Activated CD4-positive, alpha-beta memory T cell treated with anti-CD3 and anti-CD28 coated beads, Interleukin-2, amount 10 ng/mL, durations not matched to agents 7 days and 5 days (primary cell): ENCODE results near the gene ABCG2. TPM values are rescaled to one million over a fixed set of nuclear protein-coding genes. Genes with fewer than 3 reads are reported as not detected.
"Not testable (repeated sequence)": the region's sequence is repeated elsewhere in the genome, so short reads cannot be mapped to it uniquely, and the experiment has no call there.

ENCODE experiments used
- CTCF ChIA-PET: fragments of 350-600 bp; sonication (Branson Sonifier 250); formaldehyde crosslinking; loops from one replicate; lab custom pipeline; 2021; ENCODE audit warnings: antibody characterized with exemption, inconsistent platforms; lab: Charles Lee
- POLR2A ChIA-PET: fragments of 350-600 bp; sonication (Branson Sonifier 250); formaldehyde crosslinking; loops from one replicate; lab custom pipeline; 2021; ENCODE audit warnings: antibody characterized with exemption; lab: Charles Lee
- DNase-seq: peaks from one replicate; pipeline ENCODE4 v3.0.0-alpha.2; 2020
- H3K27ac Mint-ChIP-seq: one replicate; pipeline ENCODE4 v1.8.0; 2021; ENCODE audit warnings: mild to moderate bottlenecking, mixed read lengths
- H3K27me3 Mint-ChIP-seq: one replicate; pipeline ENCODE4 v1.8.0; 2021; ENCODE audit warnings: mixed read lengths
- H3K36me3 Mint-ChIP-seq: one replicate; pipeline ENCODE4 v1.8.0; 2021; ENCODE audit warnings: low read depth, mixed read lengths
- H3K4me1 Mint-ChIP-seq: one replicate; pipeline ENCODE4 v1.8.0; 2021; ENCODE audit warnings: mixed read lengths
- H3K4me3 Mint-ChIP-seq: one replicate; pipeline ENCODE4 v1.8.0; 2021; ENCODE audit warnings: mild to moderate bottlenecking, mixed read lengths
- H3K9me3 Mint-ChIP-seq: one replicate; pipeline ENCODE4 v1.8.0; 2021; ENCODE audit warnings: mixed read lengths
- total RNA-seq, 2 experiments: library from RNA; stranded (reverse); gene quantifications; one replicate each; pipeline ENCODE4 v1.2.3, GENCODE V29; 2021

ABCG2 gene
- total RNA-seq, 2 experiments from 2014 or later: 1.0 to 1.2 TPM

DNA sequence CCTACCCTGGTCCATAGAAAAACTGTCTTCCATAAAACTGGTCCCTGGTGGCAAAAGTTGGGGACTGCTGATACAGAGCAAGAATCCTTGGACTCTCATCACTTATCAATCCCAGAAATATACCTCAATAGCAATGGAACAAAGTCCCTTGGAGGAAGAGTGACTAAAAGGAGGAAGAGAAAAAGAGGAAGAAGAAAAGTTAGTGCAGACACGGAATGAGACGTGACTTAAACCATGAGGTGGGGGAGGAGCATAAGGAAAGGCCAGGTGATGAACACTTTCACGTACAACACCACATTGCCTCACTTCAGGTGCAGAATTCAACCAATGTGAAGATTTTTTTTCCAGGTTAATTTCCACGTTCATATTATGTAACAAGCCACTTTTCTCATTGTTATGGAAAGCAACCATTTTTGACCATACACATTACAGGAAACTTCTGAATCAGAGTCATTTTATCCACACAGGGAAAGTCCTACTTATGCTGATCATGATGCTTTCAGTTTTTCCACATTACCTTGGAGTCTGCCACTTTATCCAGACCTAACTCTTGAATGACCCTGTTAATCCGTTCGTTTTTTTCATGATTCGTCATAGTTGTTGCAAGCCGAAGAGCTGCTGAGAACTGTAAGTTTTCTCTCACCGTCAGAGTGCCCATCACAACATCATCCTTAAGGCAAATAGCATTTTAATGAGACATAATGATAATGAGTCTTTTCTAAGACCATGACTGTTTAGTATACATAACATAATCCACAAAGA lies 27.7 kb downstream of the ABCG2 start:
- CTCF ChIA-PET: no interaction called here
- no peak overlapping the region for H3K4me3 Mint-ChIP-seq
- POLR2A ChIA-PET: no interaction called here
- H3K9me3 Mint-ChIP-seq: no peaks in the 10 kb centered on the region
- H3K36me3 Mint-ChIP-seq: no peaks in the 10 kb centered on the region
- H3K27ac Mint-ChIP-seq: no peak overlapping the region
- H3K27me3 Mint-ChIP-seq: no peaks in the 10 kb centered on the region
- H3K4me1 Mint-ChIP-seq: no peaks in the 10 kb centered on the region
- DNase-seq: no peak

DNA sequence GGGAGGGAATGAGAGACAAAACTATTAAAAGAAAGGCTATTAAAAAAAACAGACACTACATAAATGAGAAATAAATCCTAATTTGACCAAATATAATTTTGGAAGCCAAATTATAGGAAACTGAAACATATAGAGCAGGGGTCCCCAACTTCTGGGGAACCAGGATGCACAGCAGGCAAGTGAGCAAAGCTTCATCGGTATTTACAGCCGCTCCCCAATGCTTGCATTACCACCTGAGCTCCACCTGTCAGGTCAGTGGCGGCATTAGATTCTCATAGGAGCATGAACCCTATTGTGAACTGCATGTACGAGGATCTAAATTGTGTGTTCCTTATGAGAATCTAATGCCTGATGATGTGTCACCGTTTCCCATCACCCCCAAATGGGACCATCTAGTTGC lies 28.4 kb downstream of the ABCG2 start:
- Mint-ChIP-seq H3K9me3 (no peaks in the 10 kb centered on the region), H3K27me3 (no peaks in the 10 kb centered on the region), H3K4me1 (no peaks in the 10 kb centered on the region), H3K4me3 (no peak overlapping the region), H3K36me3 (no peaks in the 10 kb centered on the region), H3K27ac (no peak overlapping the region)
- POLR2A ChIA-PET: no interaction called here
- CTCF ChIA-PET: no interaction called here
- DNase-seq: no peak

DNA sequence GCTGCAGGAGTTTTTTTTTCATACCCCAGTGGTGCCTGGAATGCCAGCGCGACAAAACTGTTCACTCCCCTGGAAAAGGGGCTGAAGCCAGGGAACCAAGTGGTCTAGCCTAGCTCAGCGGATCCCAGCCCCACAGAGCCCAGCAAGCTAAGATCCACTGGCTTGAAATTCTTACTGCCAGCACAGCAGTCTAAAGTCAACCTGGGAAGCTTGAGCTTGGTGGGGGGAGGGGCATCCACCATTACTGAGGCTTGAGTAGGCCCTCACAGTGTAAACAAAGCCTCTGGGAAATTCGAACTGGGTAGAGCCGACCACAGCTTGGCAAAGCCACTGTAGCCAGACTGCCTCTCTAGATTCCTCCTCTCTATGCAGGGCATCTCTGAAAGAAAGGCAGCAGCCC lies 36.2 kb downstream of the ABCG2 start:
- H3K4me3 Mint-ChIP-seq, POLR2A ChIA-PET, H3K27me3 Mint-ChIP-seq, DNase-seq, H3K4me1 Mint-ChIP-seq, H3K27ac Mint-ChIP-seq: not testable (repeated sequence)
- Mint-ChIP-seq H3K36me3 (peaks cover 15% of the 10 kb centered on the region), H3K9me3 (peaks cover 17% of the 10 kb centered on the region)
- CTCF ChIA-PET: interaction anchor here (1.2 kb wide), 1 partner anchor 86 kb away, joined by 3 read pairs; no protein-coding TSS in a partner anchor

GRCh38 chr4:88119943-88120342 lies 38.5 kb downstream of the ABCG2 start:
- peaks cover 17% of the 10 kb centered on the region for H3K9me3 Mint-ChIP-seq
- POLR2A ChIA-PET: no interaction called here

GRCh38 chr4:88115587-88115986 lies 42.9 kb downstream of the ABCG2 start:
- Mint-ChIP-seq H3K4me1 (no peaks in the 10 kb centered on the region), H3K4me3 (no peak overlapping the region), H3K9me3 (peaks cover 12% of the 10 kb centered on the region), H3K36me3 (peaks cover 10% of the 10 kb centered on the region), H3K27ac (no peak overlapping the region), H3K27me3 (no peaks in the 10 kb centered on the region)
- ChIA-PET CTCF (interaction anchor here (0.6 kb wide), 1 partner anchor 451 kb away, joined by 3 read pairs; no protein-coding TSS in a partner anchor), POLR2A (no interaction called here)
- no peak for DNase-seq

More at GRCh38 chr4:88119943-88120342, 38.5 kb downstream of the ABCG2 start:
- no peak overlapping the region for H3K4me3 Mint-ChIP-seq
- no peaks in the 10 kb centered on the region for H3K4me1 Mint-ChIP-seq
- no peak for DNase-seq
- no peak overlapping the region for H3K27ac Mint-ChIP-seq
- H3K27me3 Mint-ChIP-seq: no peaks in the 10 kb centered on the region
- CTCF ChIA-PET: no interaction called here
- H3K36me3 Mint-ChIP-seq: peaks cover 15% of the 10 kb centered on the region

DNA sequence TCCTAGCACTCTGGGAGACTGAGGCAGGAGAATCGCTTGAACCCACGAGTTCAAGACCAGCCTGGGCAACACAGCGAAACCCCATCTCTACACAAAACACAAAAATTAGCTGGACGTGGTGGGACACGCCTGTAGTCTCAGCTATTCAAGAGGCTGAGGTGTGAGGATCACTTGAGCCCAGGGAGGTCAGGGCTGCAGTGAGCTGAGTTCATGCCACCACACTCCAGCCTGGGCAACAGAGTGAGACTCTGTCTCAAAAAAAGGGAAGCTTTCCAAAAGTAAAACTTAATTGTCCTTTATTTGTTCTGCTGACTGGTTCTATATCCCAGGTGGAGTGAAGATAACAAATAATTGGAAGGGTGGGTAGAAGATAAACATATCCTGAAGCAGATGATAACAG lies 45.6 kb downstream of the ABCG2 start:
- ChIA-PET CTCF (interaction anchor here (0.7 kb wide), 1 partner anchor 1428 kb away, joined by 3 read pairs; no protein-coding TSS in a partner anchor), POLR2A (no interaction called here)
- H3K4me1 Mint-ChIP-seq: no peaks in the 10 kb centered on the region
- no peak overlapping the region for H3K4me3 Mint-ChIP-seq
- no peaks in the 10 kb centered on the region for H3K9me3 Mint-ChIP-seq
- no peak for DNase-seq
- H3K27ac Mint-ChIP-seq: no peak overlapping the region
- no peaks in the 10 kb centered on the region for H3K36me3 Mint-ChIP-seq
- no peaks in the 10 kb centered on the region for H3K27me3 Mint-ChIP-seq

GRCh38 chr4:88110826-88111225 lies 47.6 kb downstream of the ABCG2 start:
- no peaks in the 10 kb centered on the region for H3K27me3 Mint-ChIP-seq
- no peaks in the 10 kb centered on the region for H3K9me3 Mint-ChIP-seq
- ChIA-PET CTCF (no interaction called here), POLR2A (no interaction called here)
- H3K36me3 Mint-ChIP-seq: no peaks in the 10 kb centered on the region
- DNase-seq: no peak
- no peaks in the 10 kb centered on the region for H3K4me1 Mint-ChIP-seq
- no peak overlapping the region for H3K4me3 Mint-ChIP-seq
- H3K27ac Mint-ChIP-seq: no peak overlapping the region

DNA sequence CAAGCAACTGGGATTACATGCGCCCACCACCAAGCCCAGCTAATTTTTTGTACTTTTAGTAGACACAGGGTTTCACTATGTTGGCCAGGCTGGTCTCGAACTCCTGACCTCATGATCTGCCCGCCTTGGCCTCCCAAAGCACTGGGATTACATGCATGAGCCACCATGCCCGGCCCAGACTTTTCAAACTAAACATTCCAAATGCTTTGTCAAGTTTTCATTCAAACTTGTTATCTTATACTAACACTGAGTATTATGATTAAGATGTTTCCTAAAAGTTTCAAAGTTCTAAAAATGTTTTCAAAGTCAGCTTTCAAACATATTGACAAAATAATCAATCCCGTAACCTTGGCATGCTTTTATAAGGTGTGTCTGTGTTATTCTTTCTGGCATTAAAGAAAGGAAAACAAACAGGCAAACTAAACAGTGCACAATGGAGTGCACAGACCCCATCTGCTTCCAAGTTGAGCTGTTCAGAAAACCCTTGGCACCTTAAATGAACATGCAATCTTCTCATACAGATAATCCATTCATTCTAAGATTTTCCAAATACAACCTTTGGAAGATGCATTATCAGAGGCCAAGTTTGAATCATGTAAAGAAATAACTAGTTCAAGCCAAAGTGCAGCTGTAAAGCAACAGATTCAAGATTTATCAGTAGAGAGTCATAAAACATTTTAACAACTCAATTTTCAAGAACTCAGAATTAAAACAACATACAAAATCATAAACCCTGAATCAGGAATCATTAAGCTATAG lies 49.1 kb downstream of the ABCG2 start:
- CTCF ChIA-PET: no interaction called here
- H3K4me3 Mint-ChIP-seq: no peak overlapping the region

DNA sequence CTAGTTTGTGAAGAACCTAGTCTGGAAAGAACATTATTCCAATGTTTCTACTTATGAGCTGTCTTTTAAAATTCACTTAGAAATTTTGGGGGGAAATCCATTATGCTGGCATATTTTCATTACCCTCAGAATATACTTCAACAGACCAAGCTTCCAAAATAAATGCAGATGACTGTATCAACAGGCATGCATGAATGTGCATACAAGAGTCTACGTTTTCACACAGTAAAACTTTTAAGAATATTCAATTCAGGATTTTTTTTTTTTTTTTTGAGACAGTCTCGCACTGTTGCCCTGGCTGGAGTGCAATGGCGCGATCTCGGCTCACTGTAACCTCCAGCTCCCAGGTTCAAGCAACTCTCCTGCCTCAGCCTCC lies 49.7 kb downstream of the ABCG2 start:
- Mint-ChIP-seq H3K36me3 (no peaks in the 10 kb centered on the region), H3K27ac (no peak overlapping the region), H3K4me3 (no peak overlapping the region), H3K4me1 (no peaks in the 10 kb centered on the region), H3K27me3 (peaks cover 3% of the 10 kb centered on the region), H3K9me3 (no peaks in the 10 kb centered on the region)
- DNase-seq: no peak
- POLR2A ChIA-PET: no interaction called here
- CTCF ChIA-PET: no interaction called here

More for the DNA sequence above, 49.1 kb downstream of the ABCG2 start:
- H3K27me3 Mint-ChIP-seq: peaks cover 3% of the 10 kb centered on the region
- no peaks in the 10 kb centered on the region for H3K36me3 Mint-ChIP-seq
- H3K4me1 Mint-ChIP-seq: no peaks in the 10 kb centered on the region
- POLR2A ChIA-PET: no interaction called here
- DNase-seq: no peak
- H3K9me3 Mint-ChIP-seq: no peaks in the 10 kb centered on the region
- H3K27ac Mint-ChIP-seq: no peak overlapping the region

GRCh38 chr4:88108108-88108465 lies 50.4 kb downstream of the ABCG2 start:
- H3K4me3 Mint-ChIP-seq, DNase-seq, H3K9me3 Mint-ChIP-seq, H3K36me3 Mint-ChIP-seq, H3K27me3 Mint-ChIP-seq, POLR2A ChIA-PET, H3K4me1 Mint-ChIP-seq, H3K27ac Mint-ChIP-seq, CTCF ChIA-PET: not testable (repeated sequence)

- Mint-ChIP-seq H3K27me3 (peaks cover 3% of the 10 kb centered on the region), H3K36me3 (no peaks in the 10 kb centered on the region), H3K9me3 (no peaks in the 10 kb centered on the region), H3K4me1 (no peaks in the 10 kb centered on the region), H3K4me3 (no peak overlapping the region), H3K27ac (no peak overlapping the region)
- CTCF ChIA-PET: no interaction called here
- no peak for DNase-seq
- POLR2A ChIA-PET: no interaction called here
These were observed 50.9 kb downstream of the ABCG2 start for GRCh38 chr4:88107406-88108107.

DNA sequence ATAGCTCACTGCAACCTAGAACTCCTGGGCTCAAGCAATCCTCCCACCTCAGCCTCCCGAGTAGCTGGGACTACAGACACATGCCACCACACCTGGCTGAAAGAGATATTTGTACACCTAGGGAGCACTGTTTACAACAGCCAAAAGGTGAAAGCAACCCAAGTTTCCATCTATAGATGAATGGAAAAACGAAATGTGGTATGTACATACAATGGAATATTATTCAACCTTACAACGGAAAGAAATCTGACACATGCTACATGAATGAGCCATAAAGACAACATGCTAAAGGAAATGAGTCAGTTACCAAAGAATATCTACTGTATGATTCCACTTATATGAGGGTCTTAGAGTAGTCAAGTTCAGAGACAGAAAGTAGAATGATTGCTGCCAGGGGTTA lies 52.2 kb downstream of the ABCG2 start:
- Mint-ChIP-seq H3K36me3 (no peaks in the 10 kb centered on the region), H3K27me3 (peaks cover 3% of the 10 kb centered on the region), H3K9me3 (no peaks in the 10 kb centered on the region), H3K27ac (no peak overlapping the region), H3K4me3 (no peak overlapping the region), H3K4me1 (no peaks in the 10 kb centered on the region)
- no peak for DNase-seq
- POLR2A ChIA-PET: no interaction called here
- CTCF ChIA-PET: no interaction called here

- DNase-seq: no peak
- Mint-ChIP-seq H3K27me3 (peaks cover 3% of the 10 kb centered on the region), H3K4me1 (no peaks in the 10 kb centered on the region), H3K9me3 (no peaks in the 10 kb centered on the region), H3K36me3 (no peaks in the 10 kb centered on the region), H3K4me3 (no peak overlapping the region), H3K27ac (no peak overlapping the region)
- ChIA-PET CTCF (interaction anchor here (0.6 kb wide), 1 partner anchor 81 kb away, joined by 6 read pairs; no protein-coding TSS in a partner anchor), POLR2A (no interaction called here)
These were observed 53.4 kb downstream of the ABCG2 start for GRCh38 chr4:88104902-88105610.
